Liver (tissue), 9 donors: Measurements from ENCODE around the gene VAPA. TPM values are rescaled to one million over a fixed set of nuclear protein-coding genes. Genes with fewer than 3 reads are reported as not detected.
"Not testable (repeated sequence)": the region's sequence is repeated elsewhere in the genome, so short reads cannot be mapped to it uniquely, and the experiment has no call there.

Source experiments
- DNase-seq: peaks from one replicate; pipeline ENCODE4 v3.0.0-alpha.2; 2017; ENCODE audit warnings: low spot score
- H3K27ac ChIP-seq, 2 donors: one replicate each; pipeline ENCODE4 v1.7.0; 2013; ENCODE audit warnings: inconsistent platforms in 2 of 2, low read length in 2 of 2, control low read depth in 1 of 2, low read depth in 1 of 2, mild to moderate bottlenecking in 1 of 2
- H3K27me3 ChIP-seq, 4 donors: one replicate each; pipeline versions ENCODE4 v1.6.1 to v1.7.0; 2013; ENCODE audit warnings: low read length in 3 of 4, inconsistent platforms in 1 of 4, mild to moderate bottlenecking in 1 of 4, moderate library complexity in 1 of 4; ENCODE audit not compliant: control insufficient read depth in 4 of 4, insufficient read depth in 4 of 4
- H3K36me3 ChIP-seq, 4 donors: one replicate each; pipeline versions ENCODE4 v1.6.1 to v1.7.0; 2013; ENCODE audit warnings: low read length in 3 of 4, mild to moderate bottlenecking in 3 of 4, low read depth in 1 of 4, moderate library complexity in 1 of 4; ENCODE audit not compliant: control insufficient read depth in 4 of 4, insufficient read depth in 3 of 4
- H3K4me1 ChIP-seq, 4 donors: one replicate each; pipeline versions ENCODE4 v1.6.1 to v1.7.0; 2013; ENCODE audit warnings: low read length in 3 of 4, mild to moderate bottlenecking in 3 of 4, moderate library complexity in 1 of 4; ENCODE audit not compliant: control insufficient read depth in 4 of 4, insufficient read depth in 4 of 4
- H3K4me3 ChIP-seq, 3 donors: one replicate each; pipeline versions ENCODE4 v1.6.1 to v1.7.0; 2013; ENCODE audit warnings: low read length in 3 of 3, control low read depth in 1 of 3, low read depth in 1 of 3, mild to moderate bottlenecking in 1 of 3
- H3K9ac ChIP-seq, 2 donors: one replicate each; pipeline ENCODE4 v1.7.0; 2013; ENCODE audit warnings: low read length in 2 of 2, mild to moderate bottlenecking in 2 of 2, moderate library complexity in 2 of 2, control low read depth in 1 of 2, low read depth in 1 of 2
- H3K9me3 ChIP-seq, 4 donors: one replicate each; pipeline versions ENCODE4 v1.6.1 to v1.7.0; 2013; ENCODE audit warnings: low read length in 3 of 4; ENCODE audit not compliant: control insufficient read depth in 4 of 4
- CTCF ChIP-seq: fragments of 150-350 bp; IDR thresholded peaks from 2 replicates; pipeline ENCODE4 v1.5.1; 2017; ENCODE audit warnings: improper control_type of control experiment, low read depth, low read length; ENCODE audit not compliant: missing input control
- FOXA2 ChIP-seq: IDR thresholded peaks from 2 replicates; pipeline ENCODE4 v1.6.1; 2016; ENCODE audit warnings: antibody characterized with exemption
- HNF4A ChIP-seq, 2 donors: conservative IDR thresholded peaks; 2 replicates each; pipeline ENCODE4 v1.6.1; 2016; ENCODE audit warnings: antibody characterized with exemption in 2 of 2, mild to moderate bottlenecking in 2 of 2
- HNF4G ChIP-seq: IDR thresholded peaks from 2 replicates; pipeline ENCODE4 v1.6.1; 2016; ENCODE audit warnings: antibody characterized with exemption
- JUND ChIP-seq, 2 donors: IDR thresholded peaks; 2 replicates each; pipeline ENCODE4 v1.6.1; 2016; ENCODE audit warnings: antibody characterized with exemption in 2 of 2
- MAX ChIP-seq: IDR thresholded peaks from 2 replicates; pipeline ENCODE4 v1.6.1; 2016; ENCODE audit warnings: antibody characterized with exemption
- NR2F2 ChIP-seq: IDR thresholded peaks from 2 replicates; pipeline ENCODE4 v1.6.1; 2016; ENCODE audit warnings: antibody characterized with exemption
- RAD21 ChIP-seq, 2 donors: IDR thresholded peaks; 2 replicates each; pipeline ENCODE4 v1.6.1; 2016; ENCODE audit warnings: antibody characterized with exemption in 2 of 2, mild to moderate bottlenecking in 2 of 2
- REST ChIP-seq: IDR thresholded peaks from 2 replicates; pipeline ENCODE4 v1.6.1; 2016; ENCODE audit warnings: antibody characterized with exemption, mild to moderate bottlenecking
- RXRA ChIP-seq, 2 donors: IDR thresholded peaks; 2 replicates each; pipeline ENCODE4 v1.6.1; 2017 to 2018; ENCODE audit warnings: antibody characterized with exemption in 2 of 2, mild to moderate bottlenecking in 1 of 2
- SP1 ChIP-seq: IDR thresholded peaks from 2 replicates; pipeline ENCODE4 v1.6.1; 2018; ENCODE audit warnings: antibody characterized with exemption, mild to moderate bottlenecking
- TAF1 ChIP-seq: conservative IDR thresholded peaks from 2 replicates; pipeline ENCODE4 v1.6.1; 2016; ENCODE audit warnings: antibody characterized with exemption, mild to moderate bottlenecking
- YY1 ChIP-seq: IDR thresholded peaks from 2 replicates; pipeline ENCODE4 v1.6.1; 2016; ENCODE audit warnings: antibody characterized with exemption, mild to moderate bottlenecking
- ZBTB33 ChIP-seq: IDR thresholded peaks from 2 replicates; pipeline ENCODE4 v1.6.1; 2016; ENCODE audit warnings: antibody characterized with exemption
- WGBS: extraction: QIAGEN DNeasy Blood & Tissue Kit; methylation state at CpG from one replicate; pipeline ENCODE4 v1.1.7; 2013; 5-methylcytosine and 5-hydroxymethylcytosine counted together
- polyA plus RNA-seq, 2 donors: library from polyadenylated mRNA; stranded (reverse) in 1 of 2; unstranded in 1 of 2; fragments of 200-250 nt in 1 of 2; fragments of >200 nt in 1 of 2; fragmentation: Nextera tagmentation in 1 of 2; extraction: Ambion mirVana in 1 of 2; gene quantifications; one replicate each; pipeline versions ENCODE4 v1.2.1 to v1.2.3, GENCODE V29; 2013 to 2015
- total RNA-seq, 2 donors: library from RNA; depleted of rRNA; stranded (reverse); fragments of >200 nt; gene quantifications; one replicate each; pipeline ENCODE4 v1.2.3, GENCODE V29; 2014
- donor health status: healthy.
- donor health status: healthy.
- donor health status: healthy.
- donor health status: healthy.
- donor health status: healthy.

The VAPA gene
- total and polyA plus RNA-seq, 4 donors: 80.7 to 114 (median 91.0) TPM

- H3K4me1 ChIP-seq, H3K4me3 ChIP-seq, DNase-seq, H3K27ac ChIP-seq, H3K9ac ChIP-seq, H3K9me3 ChIP-seq, H3K27me3 ChIP-seq, H3K36me3 ChIP-seq: not testable (repeated sequence)
- 91% methylated on average over 14 of the region's 14 CpGs for WGBS
These were observed 11.6 kb upstream of the VAPA start for GRCh38 chr18:9902264-9902663.

GRCh38 chr18:9902832-9903231, 11.0 kb upstream of the VAPA start:
- DNase-seq: no peak
- no peaks in the 10 kb centered on the region for H3K36me3 ChIP-seq
- no peaks in the 10 kb centered on the region for H3K9me3 ChIP-seq
- H3K27ac ChIP-seq: no peak overlapping the region
- H3K27me3 ChIP-seq: no peaks in the 10 kb centered on the region
- H3K4me3 ChIP-seq: no peak overlapping the region
- WGBS: 91% methylated on average over 10 of the region's 10 CpGs
- no peak for TF ChIP-seq HNF4A (conservative IDR thresholded peaks at IDR 0.05)
- TF ChIP-seq JUND (IDR thresholded peaks at IDR 0.05): no peak
- no peak for TF ChIP-seq NR2F2
- TF ChIP-seq CTCF: no peak
- TF ChIP-seq HNF4G: no peak
- no peak for TF ChIP-seq RXRA (IDR thresholded peaks at IDR 0.05)
- TF ChIP-seq SP1: no peak
- TF ChIP-seq REST: no peak
- no peak for TF ChIP-seq FOXA2
- TF ChIP-seq YY1: no peak
- no peak overlapping the region for H3K9ac ChIP-seq
- H3K4me1 ChIP-seq: peaks cover 0 to 6% (median 0%) of the 10 kb centered on the region in 4 donors

- no peaks in the 10 kb centered on the region for H3K36me3 ChIP-seq
- no peak overlapping the region for H3K9ac ChIP-seq
- 69% methylated on average over 5 of the region's 5 CpGs for WGBS
- DNase-seq: no peak
- H3K4me1 ChIP-seq: no peaks in the 10 kb centered on the region
- no peaks in the 10 kb centered on the region for H3K27me3 ChIP-seq
- no peak overlapping the region for H3K27ac ChIP-seq
- H3K4me3 ChIP-seq: no peak overlapping the region
- H3K9me3 ChIP-seq: no peaks in the 10 kb centered on the region
- TF ChIP-seq YY1 (no peak), CTCF (no peak), HNF4A (conservative IDR thresholded peaks at IDR 0.05) (no peak), MAX (no peak), JUND (IDR thresholded peaks at IDR 0.05) (no peak), ZBTB33 (no peak), REST (no peak), TAF1 (no peak), RAD21 (IDR thresholded peaks at IDR 0.05) (no peak), HNF4G (no peak)
These were observed 8.4 kb upstream of the VAPA start for GRCh38 chr18:9905401-9905922.
